NCI-H1417 treated with DMSO at 0.1 percent for 48 hours (cell line): ENCODE measurements around the gene SLC16A13.
"Not testable (repeated sequence)": the region's sequence is repeated elsewhere in the genome, so short reads cannot be mapped to it uniquely, and the experiment has no call there.

Source experiments
- DNase-seq: peaks from one replicate; lab custom pipeline; 2025; lab: John Stamatoyannopoulos, UW

Gene SLC16A13

GRCh38 chr17:7029659-7030058, 6.2 kb upstream of the SLC16A13 start:
- DNase-seq, result no peak

GRCh38 chr17:7034955-7035590, 742 bp upstream of the SLC16A13 start:
- no peak for DNase-seq

- DNase-seq, result no peak
Observed at GRCh38 chr17:7038025-7038862, 2.4 kb downstream of the SLC16A13 start.

- no peak for DNase-seq
Observed at GRCh38 chr17:7039832-7040231, 4.0 kb downstream of the SLC16A13 start.

GRCh38 chr17:7041607-7042500, 6.0 kb downstream of the SLC16A13 start:
- DNase-seq, result no peak

GRCh38 chr17:7042501-7043181, 6.8 kb downstream of the SLC16A13 start:
- no peak for DNase-seq

- no peak for DNase-seq
Observed at GRCh38 chr17:7043182-7043496, 7.3 kb downstream of the SLC16A13 start.

- peak; percentile 11 for DNase-seq
Observed at GRCh38 chr17:7043497-7044198, 7.8 kb downstream of the SLC16A13 start, which contains the start of gene SLC16A11. Gene SLC16A11 (minus strand): TSS chr17:7044092. CDS start chr17:7043513, 579 bp downstream.

- peak; percentile 25 for DNase-seq
Observed at GRCh38 chr17:7045492-7046126, 9.8 kb downstream of the SLC16A13 start.

- DNase-seq, result peak; percentile 32
Observed at GRCh38 chr17:7046127-7046724, 10.4 kb downstream of the SLC16A13 start.

GRCh38 chr17:7046725-7047397, 11.0 kb downstream of the SLC16A13 start:
- DNase-seq, result not testable (repeated sequence)

GRCh38 chr17:7047566-7047965, 11.8 kb downstream of the SLC16A13 start:
- no peak for DNase-seq

GRCh38 chr17:7048968-7049367, 13.2 kb downstream of the SLC16A13 start:
- no peak for DNase-seq

- not testable (repeated sequence) for DNase-seq
Observed at GRCh38 chr17:7050583-7050982, 14.8 kb downstream of the SLC16A13 start.

GRCh38 chr17:7056386-7056785, 20.6 kb downstream of the SLC16A13 start:
- DNase-seq, result no peak

GRCh38 chr17:7058831-7059447, 23.1 kb downstream of the SLC16A13 start:
- no peak for DNase-seq

- DNase-seq, result no peak
Observed at GRCh38 chr17:7060165-7060891, 24.5 kb downstream of the SLC16A13 start.

GRCh38 chr17:7063518-7064094, 27.8 kb downstream of the SLC16A13 start:
- no peak for DNase-seq
